ENCODE data around the gene ZFAND3. TPM values are rescaled to one million over a fixed set of nuclear protein-coding genes. Genes with fewer than 3 reads are reported as not detected.

ZFAND3 gene
- total RNA-seq, 1 donor from 2014 or later = 131 TPM

DNA sequence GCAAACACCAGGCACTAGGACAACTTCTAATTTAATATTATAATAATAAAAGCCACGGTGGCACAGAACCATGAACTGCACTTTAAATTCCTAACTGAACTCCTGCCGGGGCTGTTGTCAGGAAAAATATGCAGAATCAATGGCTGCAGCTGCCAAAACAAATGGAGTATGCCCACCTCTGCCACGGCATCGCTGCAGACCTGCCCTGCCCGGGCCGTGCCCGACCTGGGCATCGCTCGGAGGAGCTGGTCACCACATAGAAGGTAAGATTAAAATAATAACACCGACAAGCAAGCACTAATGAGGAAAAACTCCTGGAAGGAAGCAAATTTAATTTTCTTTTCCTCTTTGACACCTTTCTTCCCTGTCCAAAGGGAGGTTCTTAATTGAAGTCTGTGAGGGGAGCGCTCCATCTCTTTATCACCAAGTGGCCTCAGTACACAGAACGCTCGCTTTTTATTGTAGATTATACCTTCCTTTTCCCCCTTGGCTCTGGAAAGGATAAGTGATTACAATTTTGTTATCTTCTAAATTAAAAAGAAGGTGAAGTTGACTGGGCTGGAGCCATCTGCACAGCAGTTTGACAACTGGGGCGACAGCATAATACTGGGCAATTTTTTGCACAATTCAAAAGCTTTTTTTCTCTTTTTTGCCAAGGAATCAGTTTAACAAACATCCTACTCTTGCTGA is 351.3 kb downstream of the ZFAND3 start:
- Histone ChIP-seq H3K4me2 (ENCODE audit: low read length) (no peak overlapping the region), H3K9ac (ENCODE audit: low read length) (no peak overlapping the region), H4K20me1 (ENCODE audit: insufficient read depth, low read length) (no peaks in the 10 kb centered on the region), H3K27me3 (ENCODE audit: insufficient read depth, low read length) (no peaks in the 10 kb centered on the region), H3K36me3 (ENCODE audit: insufficient read depth, low read length) (no peaks in the 10 kb centered on the region), H3K4me3 (ENCODE audit: insufficient read depth, low read depth, low read length) (no peak overlapping the region), H3K9me3 (ENCODE audit: insufficient read depth, low read depth, low read length) (no peaks in the 10 kb centered on the region), H3K79me2 (ENCODE audit: insufficient read depth, low read length) (no peaks in the 10 kb centered on the region), H2AFZ (ENCODE audit: low read depth, low read length) (no peak overlapping the region), H3K4me1 (ENCODE audit: insufficient read depth, low read length) (no peaks in the 10 kb centered on the region), H3K27ac (ENCODE audit: low read depth, low read length) (no peak overlapping the region)
- Mint-ChIP-seq H3K4me3 (ENCODE audit: unreplicated experiment) (no peak overlapping the region), H3K9me3 (ENCODE audit: unreplicated experiment) (no peaks in the 10 kb centered on the region), H3K4me1 (ENCODE audit: low read depth, unreplicated experiment) (peaks cover 3% of the 10 kb centered on the region), H3K27me3 (ENCODE audit: low read depth, unreplicated experiment) (no peaks in the 10 kb centered on the region), H3K36me3 (ENCODE audit: low read depth, unreplicated experiment) (peaks cover 7% of the 10 kb centered on the region), H3K27ac (ENCODE audit: unreplicated experiment) (no peak overlapping the region)
- TF ChIP-seq, protein P1, sequence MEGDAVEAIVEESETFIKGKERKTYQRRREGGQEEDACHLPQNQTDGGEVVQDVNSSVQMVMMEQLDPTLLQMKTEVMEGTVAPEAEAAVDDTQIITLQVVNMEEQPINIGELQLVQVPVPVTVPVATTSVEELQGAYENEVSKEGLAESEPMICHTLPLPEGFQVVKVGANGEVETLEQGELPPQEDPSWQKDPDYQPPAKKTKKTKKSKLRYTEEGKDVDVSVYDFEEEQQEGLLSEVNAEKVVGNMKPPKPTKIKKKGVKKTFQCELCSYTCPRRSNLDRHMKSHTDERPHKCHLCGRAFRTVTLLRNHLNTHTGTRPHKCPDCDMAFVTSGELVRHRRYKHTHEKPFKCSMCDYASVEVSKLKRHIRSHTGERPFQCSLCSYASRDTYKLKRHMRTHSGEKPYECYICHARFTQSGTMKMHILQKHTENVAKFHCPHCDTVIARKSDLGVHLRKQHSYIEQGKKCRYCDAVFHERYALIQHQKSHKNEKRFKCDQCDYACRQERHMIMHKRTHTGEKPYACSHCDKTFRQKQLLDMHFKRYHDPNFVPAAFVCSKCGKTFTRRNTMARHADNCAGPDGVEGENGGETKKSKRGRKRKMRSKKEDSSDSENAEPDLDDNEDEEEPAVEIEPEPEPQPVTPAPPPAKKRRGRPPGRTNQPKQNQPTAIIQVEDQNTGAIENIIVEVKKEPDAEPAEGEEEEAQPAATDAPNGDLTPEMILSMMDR (IDR thresholded peaks at IDR 0.05; ENCODE audit: insufficient read depth, low read depth, low read length) = no peak
- no peak for TF ChIP-seq EZH2 (IDR thresholded peaks at IDR 0.05; ENCODE audit: insufficient read depth, low read length)
- no peak for DNase-seq (ENCODE audit: low read depth)
- no peak for FAIRE-seq

GRCh38 chr6:38171997-38172738 is 352.6 kb downstream of the ZFAND3 start:
- Histone ChIP-seq H3K4me2 (ENCODE audit: low read length) (no peak overlapping the region), H2AFZ (ENCODE audit: low read depth, low read length) (no peak overlapping the region), H4K20me1 (ENCODE audit: insufficient read depth, low read length) (no peaks in the 10 kb centered on the region), H3K4me1 (ENCODE audit: insufficient read depth, low read length) (no peaks in the 10 kb centered on the region), H3K9ac (ENCODE audit: low read length) (no peak overlapping the region), H3K4me3 (ENCODE audit: insufficient read depth, low read depth, low read length) (no peak overlapping the region), H3K36me3 (ENCODE audit: insufficient read depth, low read length) (no peaks in the 10 kb centered on the region), H3K79me2 (ENCODE audit: insufficient read depth, low read length) (no peaks in the 10 kb centered on the region), H3K27me3 (ENCODE audit: insufficient read depth, low read length) (no peaks in the 10 kb centered on the region), H3K27ac (ENCODE audit: low read depth, low read length) (no peak overlapping the region), H3K9me3 (ENCODE audit: insufficient read depth, low read depth, low read length) (no peaks in the 10 kb centered on the region)
- H3K36me3 Mint-ChIP-seq (ENCODE audit: low read depth, unreplicated experiment) = peaks cover 7% of the 10 kb centered on the region
- H3K9me3 Mint-ChIP-seq (ENCODE audit: unreplicated experiment) = no peaks in the 10 kb centered on the region
- FAIRE-seq (no peak), DNase-seq (ENCODE audit: low read depth) (no peak)
- TF ChIP-seq, protein P1 (IDR thresholded peaks at IDR 0.05; ENCODE audit: insufficient read depth, low read depth, low read length) = no peak
- no peak for TF ChIP-seq EZH2 (IDR thresholded peaks at IDR 0.05; ENCODE audit: insufficient read depth, low read length)
- H3K4me3 Mint-ChIP-seq (ENCODE audit: unreplicated experiment) = no peak overlapping the region
- H3K27me3 Mint-ChIP-seq (ENCODE audit: low read depth, unreplicated experiment) = no peaks in the 10 kb centered on the region
- peaks cover 8% of the 10 kb centered on the region for H3K4me1 Mint-ChIP-seq (ENCODE audit: low read depth, unreplicated experiment)
- H3K27ac Mint-ChIP-seq (ENCODE audit: unreplicated experiment) = no peak overlapping the region

Data from astrocyte (in vitro differentiated cells and primary cell).